Measurements from ENCODE around the gene TMEM202. TPM values are rescaled to one million over a fixed set of nuclear protein-coding genes. Genes with fewer than 3 reads are reported as not detected.

The TMEM202 gene
- total and polyA plus RNA-seq, 2 donors (not counting 3 experiments of a cell fraction or from before 2014, with no cell fraction given), result not detected

DNA sequence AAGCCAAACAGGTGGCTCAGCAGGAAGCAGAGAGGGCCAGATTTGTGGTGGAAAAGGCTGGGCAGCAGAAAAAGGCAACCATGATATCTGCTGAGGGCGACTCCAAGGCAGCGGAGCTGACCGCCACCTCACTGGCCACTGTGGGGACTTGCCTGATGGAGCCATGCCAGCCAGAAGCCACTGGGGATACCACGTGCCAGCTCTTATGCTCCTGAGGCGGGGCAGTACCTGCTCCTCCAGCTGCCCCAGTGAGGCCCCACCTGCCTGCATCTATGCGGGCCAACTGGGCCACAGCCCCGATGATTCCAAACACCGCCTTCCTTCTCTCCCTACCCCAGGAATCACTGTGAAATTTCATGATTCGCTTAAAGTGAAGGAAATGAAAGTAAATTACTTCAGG is 53.1 kb downstream of the TMEM202 start:
- CTCF ChIA-PET, result no interaction called here
- no peak for DNase-seq (ENCODE audit: low read depth, low spot score)

More for the DNA sequence above, 53.1 kb downstream of the TMEM202 start:
- Histone ChIP-seq H3K27ac (ENCODE audit: insufficient read depth, low read depth, low read length) (no peak overlapping the region), H3K36me3 (ENCODE audit: control insufficient read depth in 2 of 2, extremely low read depth in 1 of 2, insufficient read depth in 2 of 2, low read length in 2 of 2) (no peaks in the 10 kb centered on the region), H2AFZ (ENCODE audit: low read depth, low read length) (no peak overlapping the region), H3K27me3 (ENCODE audit: control insufficient read depth in 2 of 2, insufficient read depth in 2 of 2, low read length in 2 of 2) (peaks cover 3 to 4% of the 10 kb centered on the region in 2 experiments), H4K20me1 (replicated peaks; ENCODE audit: control insufficient read depth, extremely low read depth, insufficient read depth, low read length) (no peaks in the 10 kb centered on the region), H3K4me1 (ENCODE audit: control insufficient read depth, extremely low read depth, insufficient read depth, low read length) (no peaks in the 10 kb centered on the region), H3K4me3 (replicated peaks in 1 of 3; ENCODE audit: insufficient read depth in 1 of 3, low read depth in 1 of 3, low read length in 3 of 3) (no peak overlapping the region), H3K9me3 (replicated peaks; ENCODE audit: control insufficient read depth, insufficient read depth, low read length) (no peaks in the 10 kb centered on the region), H3K79me2 (ENCODE audit: control insufficient read depth, insufficient read depth, low read length) (no peaks in the 10 kb centered on the region), H3K9ac (replicated peaks; ENCODE audit: extremely low read depth, insufficient read depth, low read length) (no peak overlapping the region), H3K9me1 (replicated peaks; ENCODE audit: control insufficient read depth, extremely low read depth, insufficient read depth, low read length) (no peaks in the 10 kb centered on the region), H3K4me2 (ENCODE audit: insufficient read depth, low read length) (no peak overlapping the region)
- intact Hi-C loops (cut with micrococcal nuclease), result no loop called here
- dilution Hi-C loops (cut with MboI; ENCODE audit: extremely low pct_ligation_motif_present, low sequenced_read_pairs), result no loop called here
- BruUV-seq (replicated peaks), result no TSS peak
- FAIRE-seq, result no peak
- TF ChIP-seq GATA2 (IDR thresholded peaks at IDR 0.05; ENCODE audit: insufficient read depth, insufficient read length, low read depth, low read length) (no peak), MAX (IDR thresholded peaks at IDR 0.05; ENCODE audit: insufficient read depth, insufficient read length) (no peak), POLR2AphosphoS5 (IDR thresholded peaks at IDR 0.05; ENCODE audit: insufficient read depth, low read depth, low read length) (no peak), JUN (IDR thresholded peaks at IDR 0.05; ENCODE audit: borderline replicate concordance, insufficient read depth, insufficient read length, low read depth) (no peak), EZH2 (IDR thresholded peaks at IDR 0.05; ENCODE audit: borderline replicate concordance, low read depth, low read length, severe bottlenecking) (no peak), CTCF (IDR thresholded peaks at IDR 0.05; ENCODE audit: extremely low read depth in 1 of 2, insufficient read depth in 1 of 2, low read depth in 1 of 2, low read length in 2 of 2) (no peak), FOS (IDR thresholded peaks at IDR 0.05; ENCODE audit: borderline replicate concordance, insufficient read depth, low read length) (no peak), POLR2A (IDR thresholded peaks at IDR 0.05; ENCODE audit: low read depth, low read length) (no peak), MYC (IDR thresholded peaks at IDR 0.05; ENCODE audit: low read depth, low read length) (no peak)
- POLR2A ChIA-PET, result no interaction called here
